NCI-H2171 treated with DMSO at 0.1 percent for 48 hours (cell line): ENCODE measurements around the gene RNF225.
"Not testable (repeated sequence)": the region's sequence is repeated elsewhere in the genome, so short reads cannot be mapped to it uniquely, and the experiment has no call there.

Source experiments
- DNase-seq: peaks from one replicate; lab custom pipeline; 2025; lab: John Stamatoyannopoulos, UW

Gene RNF225

DNA sequence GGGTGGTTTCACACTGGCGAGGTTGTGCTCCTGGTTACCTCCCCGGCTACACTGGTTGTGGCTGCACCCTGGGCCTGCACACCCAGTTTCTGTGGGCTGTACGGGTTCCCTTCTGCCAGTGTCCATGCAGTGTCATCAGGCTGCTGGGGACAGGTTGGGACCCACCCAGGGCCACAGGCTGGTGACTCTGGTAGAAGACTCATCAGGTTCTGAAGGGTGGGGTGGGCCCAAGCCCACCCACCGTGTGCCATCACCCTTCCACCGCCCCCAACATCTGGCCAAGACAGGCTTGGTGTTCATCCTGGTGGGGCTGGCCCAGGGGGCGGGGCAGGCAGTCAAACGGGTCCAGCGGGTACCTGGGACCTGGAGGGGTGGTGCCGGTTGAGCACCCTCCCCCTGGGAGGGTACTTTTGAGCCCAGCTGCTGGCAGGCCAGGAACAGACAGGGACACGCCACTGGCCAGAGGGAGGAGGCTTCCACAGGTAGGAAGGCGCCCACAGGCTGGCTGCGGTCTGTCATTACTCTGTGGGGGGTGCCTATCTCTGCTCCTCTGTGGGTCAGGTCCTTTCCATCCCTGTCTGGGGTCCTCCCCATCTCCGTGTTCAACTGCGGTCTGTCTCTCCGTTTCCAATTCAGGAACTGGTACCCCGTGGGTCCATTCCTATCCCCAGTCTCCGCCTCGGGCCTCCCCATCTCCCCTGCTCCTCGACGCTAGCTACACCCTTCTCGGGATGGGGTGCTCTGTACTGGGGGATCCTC lies at the start of gene RNF225:
TSS of gene RNF225 (plus strand) at position 437 of the 759 bp plus-strand sequence. CDS start 434 bp downstream, outside the sequence.
- DNase-seq, result no peak

GRCh38 chr19:58346961-58347929 lies 48.2 kb upstream of the RNF225 start:
- DNase-seq, result peak; percentile 76

DNA sequence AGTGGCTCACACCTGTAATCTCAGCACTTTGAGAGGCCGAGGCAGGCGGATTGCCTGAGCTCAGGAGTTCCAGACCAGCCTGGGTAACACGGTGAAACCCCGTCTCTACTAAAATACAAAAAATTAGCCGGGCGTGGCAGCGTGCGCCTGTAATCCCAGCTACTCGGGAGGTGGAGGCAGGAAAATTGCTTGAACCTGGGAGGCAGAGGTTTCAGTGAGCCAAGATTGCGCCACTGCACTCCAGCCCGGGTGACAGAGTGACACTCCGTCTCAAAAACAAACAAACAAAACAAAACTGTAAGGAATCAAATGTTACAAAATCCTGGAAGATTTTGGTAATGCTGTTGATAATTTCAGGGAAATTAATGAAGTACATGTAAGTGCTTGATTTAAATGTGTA lies 47.4 kb upstream of the RNF225 start:
- DNase-seq, result not testable (repeated sequence)

- DNase-seq, result no peak
Measured at GRCh38 chr19:58349590-58349989, 45.9 kb upstream of the RNF225 start.

GRCh38 chr19:58350001-58350861 lies 45.2 kb upstream of the RNF225 start:
- DNase-seq, result no peak

- no peak for DNase-seq
Measured at GRCh38 chr19:58350871-58351557, 44.4 kb upstream of the RNF225 start.

- no peak for DNase-seq
Measured at GRCh38 chr19:58351558-58351878, 43.9 kb upstream of the RNF225 start.

DNA sequence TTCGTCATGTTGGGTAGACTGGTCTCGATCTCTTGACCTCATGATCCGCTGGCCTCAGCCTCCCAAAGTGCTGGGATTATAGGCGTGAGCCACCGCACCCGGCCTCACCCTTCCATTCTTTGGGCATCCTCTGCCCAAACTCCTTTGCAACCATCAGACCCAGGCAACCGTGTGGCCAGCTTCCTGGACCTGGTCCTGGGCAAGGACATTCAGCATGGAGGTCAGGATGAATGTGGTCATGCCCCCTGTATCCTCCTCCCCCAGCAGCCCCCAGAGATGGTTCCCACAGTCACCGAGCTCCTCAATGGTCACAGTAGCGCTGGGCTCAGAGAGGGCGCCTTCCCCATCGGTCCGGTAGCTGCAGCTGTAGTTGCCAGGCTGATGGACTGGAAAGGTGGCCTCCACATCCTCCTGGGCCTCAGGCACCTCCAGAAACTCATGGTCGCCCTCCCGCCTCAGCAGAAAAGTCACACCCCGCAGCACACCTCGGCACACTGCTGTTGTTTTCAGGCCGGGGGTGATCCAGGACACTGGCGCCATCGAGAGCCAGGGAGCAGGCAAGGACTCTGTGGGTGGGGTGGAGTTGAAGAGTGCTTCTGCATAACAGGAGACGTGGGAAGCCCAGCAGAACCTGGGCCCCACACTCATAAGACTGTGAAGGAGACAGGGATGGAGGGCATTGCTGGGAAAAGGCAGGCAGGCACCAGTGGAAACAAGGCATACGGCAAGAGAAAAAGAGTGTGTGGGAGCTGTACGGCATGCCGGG lies 43.3 kb upstream of the RNF225 start:
- DNase-seq, result no peak

DNA sequence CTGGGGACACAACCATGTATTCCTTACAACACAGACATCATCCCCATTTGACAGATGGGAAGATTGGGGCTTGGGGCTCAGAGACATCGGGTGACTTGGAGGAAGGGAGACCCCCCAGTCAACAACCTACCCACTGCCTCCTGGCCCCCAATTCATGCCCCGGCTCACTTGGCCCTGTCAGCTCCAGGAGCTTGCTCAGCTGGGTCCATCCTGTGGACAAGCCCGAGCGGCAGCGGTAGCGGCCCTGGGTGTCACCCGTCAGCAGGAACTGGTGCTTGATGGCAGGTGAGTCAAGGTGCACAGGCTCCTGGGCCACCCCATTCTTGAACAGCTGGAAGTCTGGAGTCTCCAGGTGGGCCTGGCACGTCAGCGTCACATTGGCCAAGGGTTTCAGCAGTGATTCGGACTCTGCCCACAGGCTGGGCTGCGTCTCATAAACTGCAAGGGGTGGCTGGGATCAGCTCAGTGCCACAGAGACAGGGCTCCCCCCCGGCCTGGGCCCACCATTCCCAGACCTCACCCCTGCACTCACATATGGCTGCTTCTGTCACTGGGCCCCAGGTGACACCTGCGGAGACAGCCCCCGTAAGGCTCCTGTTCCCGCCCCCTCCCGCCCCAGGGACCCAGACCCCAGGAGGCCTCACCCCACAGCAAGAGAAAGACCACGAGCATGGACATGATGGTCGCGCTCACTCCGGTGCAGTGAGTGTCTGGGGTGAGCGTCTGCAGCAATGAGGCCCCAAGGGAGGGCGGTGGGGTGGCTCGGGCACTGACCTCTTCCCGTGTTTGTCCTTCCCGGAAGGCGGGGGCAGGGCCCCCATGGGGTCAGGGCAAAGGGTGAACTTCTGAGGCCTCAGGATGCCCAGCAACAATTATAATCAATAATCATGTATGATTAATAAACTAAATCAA lies 42.4 kb upstream of the RNF225 start, which contains the start of gene A1BG:
TSS of gene A1BG (minus strand) at position 733 of the 912 bp plus-strand sequence. CDS start at position 678, 55 bp downstream.
- no peak for DNase-seq

DNA sequence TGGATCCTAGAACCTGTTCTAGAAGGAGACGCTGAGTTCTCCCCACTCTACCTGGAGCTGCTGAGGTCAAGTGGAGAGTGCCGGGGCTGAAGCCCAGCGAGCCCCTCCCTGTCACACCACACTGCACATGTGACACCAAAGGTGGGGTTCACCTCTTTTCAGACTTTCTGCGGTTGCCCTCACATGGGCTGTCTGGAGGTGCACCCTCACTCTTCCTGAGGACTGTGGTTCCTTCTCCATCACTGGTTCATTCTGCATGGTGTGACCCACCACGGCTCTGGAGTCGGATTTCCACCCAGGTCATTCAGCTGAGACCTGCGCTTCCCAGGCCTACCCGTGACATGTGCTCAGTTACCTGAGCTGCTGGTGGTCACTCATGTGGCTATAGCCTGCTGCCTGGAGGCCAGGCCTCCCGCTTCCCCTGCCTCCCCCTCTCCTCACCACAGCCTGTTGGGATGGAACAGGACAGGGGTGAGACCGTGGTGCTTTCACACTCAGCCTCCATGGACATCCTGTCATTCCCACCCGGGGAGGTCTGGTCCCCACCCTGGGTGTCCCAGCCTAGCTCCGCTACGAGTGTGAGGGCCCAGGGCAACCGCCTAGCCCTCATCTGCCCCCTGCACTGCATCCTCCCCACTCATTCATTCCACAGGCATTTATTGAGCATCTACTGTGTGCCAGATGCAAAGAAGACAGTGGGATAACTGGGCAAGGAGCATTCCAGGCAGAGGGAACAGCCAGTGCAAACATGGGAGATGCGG lies 41.6 kb upstream of the RNF225 start:
- no peak for DNase-seq

DNA sequence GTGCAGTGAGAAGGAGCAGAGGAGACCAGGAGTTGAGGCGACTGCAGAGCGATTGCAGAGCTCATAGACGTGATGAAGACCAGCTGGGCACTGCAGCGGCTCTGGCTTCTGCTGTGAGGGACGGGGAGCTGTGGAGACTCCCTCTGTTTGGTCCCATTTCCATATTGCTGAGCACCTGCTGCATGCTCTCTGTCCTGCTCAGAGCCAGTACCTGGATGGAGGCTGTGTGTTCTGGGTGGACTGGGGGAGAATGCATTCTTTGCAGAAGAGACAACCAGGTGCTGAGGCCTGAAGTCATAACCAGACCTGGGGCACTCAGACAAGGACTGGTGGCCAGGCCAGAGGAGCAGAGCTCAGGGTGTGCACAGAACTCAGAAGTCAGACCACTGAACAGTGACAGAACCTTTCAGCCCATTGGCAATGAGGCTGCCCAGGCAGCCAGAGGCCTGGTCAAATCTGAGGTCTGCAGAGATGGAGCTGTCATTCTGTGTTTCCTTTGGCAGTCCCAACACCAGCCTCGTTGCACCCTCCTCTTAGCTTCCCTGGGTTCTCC lies 40.9 kb upstream of the RNF225 start:
- no peak for DNase-seq

DNA sequence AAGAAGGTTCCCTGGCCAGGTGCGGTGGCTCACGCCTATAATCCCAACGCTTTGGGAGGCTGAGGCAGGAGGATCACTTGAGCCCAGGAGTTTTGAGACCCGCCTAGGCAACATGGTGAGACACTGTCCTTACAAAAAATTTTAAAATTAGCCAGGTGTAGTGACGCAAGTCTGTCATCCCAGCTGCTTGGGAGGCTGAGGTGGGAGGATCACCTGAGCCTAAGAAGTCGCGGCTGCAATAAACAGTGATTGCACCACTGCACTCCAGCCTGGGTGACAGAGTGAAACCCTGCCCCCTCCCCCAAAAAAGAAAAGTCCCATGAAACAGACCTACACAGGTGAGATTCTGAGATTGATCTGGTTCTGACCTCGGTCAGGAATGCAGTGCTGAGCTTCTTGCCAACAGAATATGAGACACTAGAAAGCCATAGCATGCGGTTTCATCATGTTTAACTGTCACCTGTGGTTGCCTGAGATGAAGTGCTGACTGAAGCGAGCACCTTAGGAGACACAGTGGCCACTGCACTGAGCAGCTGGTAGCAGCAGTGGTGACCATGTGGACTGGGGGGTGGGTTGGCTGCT lies 40.1 kb upstream of the RNF225 start:
- DNase-seq, result no peak

DNA sequence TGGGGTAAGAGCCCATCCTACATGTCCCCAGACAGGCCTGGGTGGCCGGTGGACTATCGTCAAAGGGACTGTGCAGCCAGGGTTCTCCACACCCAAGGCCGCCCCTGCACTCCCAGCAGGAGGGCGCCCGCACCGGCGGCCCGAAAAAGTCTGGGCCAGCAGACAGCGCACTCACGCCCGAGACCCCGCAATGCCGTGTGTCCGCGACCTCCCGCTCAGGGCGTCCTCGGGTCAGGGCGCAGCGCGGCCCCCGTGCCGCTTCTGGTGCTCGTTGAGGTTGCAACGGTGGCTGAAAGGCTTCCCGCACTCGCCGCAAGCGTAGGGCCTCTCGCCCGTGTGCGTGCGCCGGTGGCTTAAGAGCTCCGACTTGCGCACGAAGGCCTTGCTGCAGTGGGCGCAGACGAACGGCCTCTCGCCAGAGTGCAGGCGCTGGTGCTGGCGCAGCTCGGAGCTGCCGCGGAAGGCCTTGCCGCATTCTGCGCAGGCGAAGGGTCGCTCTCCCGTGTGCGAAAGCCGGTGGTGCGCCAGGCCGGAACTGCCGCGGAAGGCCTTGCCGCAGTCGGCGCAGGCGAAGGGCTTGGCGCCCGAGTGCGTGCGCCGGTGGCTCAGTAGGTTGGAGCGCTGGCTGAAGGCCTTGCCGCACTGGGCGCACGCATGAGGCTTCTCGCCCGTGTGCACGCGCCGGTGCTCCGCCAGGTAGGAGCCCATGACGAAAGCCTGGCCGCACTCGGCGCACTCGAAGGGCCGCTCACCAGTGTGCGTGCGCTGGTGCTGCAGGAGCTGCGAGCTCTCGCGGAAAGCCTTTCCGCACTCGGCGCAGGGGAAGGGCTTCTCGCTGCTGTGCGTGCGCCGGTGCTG lies 39.3 kb upstream of the RNF225 start:
- no peak for DNase-seq

GRCh38 chr19:58356766-58357480 lies 38.5 kb upstream of the RNF225 start:
- no peak for DNase-seq

DNA sequence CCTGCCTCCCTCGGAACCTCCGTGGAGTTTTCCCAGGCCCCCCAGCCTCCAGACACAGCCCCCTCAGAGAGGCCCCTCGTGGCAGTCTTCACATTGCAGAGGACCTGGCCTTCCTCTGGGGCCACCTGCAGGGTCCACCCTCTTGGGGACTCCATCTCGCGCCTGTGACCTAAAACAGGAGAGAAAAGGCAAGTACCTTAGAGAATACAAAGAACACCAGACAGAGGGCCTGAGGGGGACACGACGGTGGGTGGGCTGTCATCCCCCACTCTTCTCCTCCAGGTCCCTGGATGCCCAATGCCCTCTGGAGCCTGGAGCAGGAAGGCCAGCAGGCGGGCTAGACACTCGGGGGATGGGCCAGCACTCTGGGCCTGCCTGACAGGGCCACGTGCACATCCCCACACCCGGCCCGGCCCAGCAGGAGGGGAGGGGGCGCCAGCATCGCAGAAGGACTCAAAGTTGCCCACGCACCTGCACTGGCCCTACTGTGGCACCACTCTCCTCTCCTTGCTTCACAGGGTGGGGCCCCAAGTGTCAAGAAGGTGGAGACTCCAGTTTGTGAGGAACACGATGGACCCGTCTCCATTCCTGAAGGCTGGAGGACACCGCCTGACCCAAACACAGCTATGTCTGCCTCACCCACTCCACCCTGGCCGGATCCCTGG lies 37.8 kb upstream of the RNF225 start:
- no peak for DNase-seq

- DNase-seq, result peak; percentile 67
Measured at GRCh38 chr19:58361900-58362271, 33.6 kb upstream of the RNF225 start.
